Suprapubic skin (tissue), 4 donors: ENCODE measurements around the gene ZNF2. TPM values are rescaled to one million over a fixed set of nuclear protein-coding genes. Genes with fewer than 3 reads are reported as not detected.

Experiments used
- DNase-seq, 2 donors: peaks; one replicate each; pipeline ENCODE4 v3.0.0-alpha.2; 2019; ENCODE audit warnings: low spot score in 2 of 2
- H3K27ac ChIP-seq: fragments of 200-600 bp; sonication (generic); one replicate; pipeline ENCODE4 v1.5.1; 2019
- H3K27me3 ChIP-seq: fragments of 200-600 bp; sonication (generic); one replicate; pipeline ENCODE4 v1.5.1; 2019
- H3K36me3 ChIP-seq: fragments of 200-600 bp; sonication (generic); one replicate; pipeline ENCODE4 v1.5.1; 2019
- H3K4me1 ChIP-seq: fragments of 200-600 bp; sonication (generic); one replicate; pipeline ENCODE4 v1.5.1; 2019
- H3K4me3 ChIP-seq: fragments of 200-600 bp; sonication (generic); one replicate; pipeline ENCODE4 v1.5.1; 2019; ENCODE audit warnings: mild to moderate bottlenecking
- H3K9me3 ChIP-seq: fragments of 200-600 bp; sonication (generic); one replicate; pipeline ENCODE4 v1.5.1; 2019
- EP300 ChIP-seq: sonication (generic); formaldehyde crosslinking; IDR thresholded peaks from one replicate; pipeline ENCODE4 v1.6.1; 2017; ENCODE audit warnings: antibody characterized with exemption
- POLR2A ChIP-seq, 2 donors: fragments of 450-650 bp; IDR thresholded peaks; one replicate each; pipeline ENCODE4 v1.6.1; 2017; ENCODE audit warnings: antibody characterized with exemption in 2 of 2, mild to moderate bottlenecking in 2 of 2, moderate library complexity in 2 of 2
- POLR2AphosphoS5 ChIP-seq, 3 donors: sonication (generic); formaldehyde crosslinking; IDR thresholded peaks; one replicate each; pipeline ENCODE4 v1.6.1; 2017; ENCODE audit warnings: antibody characterized with exemption in 3 of 3
- WGBS: methylation state at CpG from one replicate; pipeline ENCODE4 v1.1.5; 2018; 5-methylcytosine and 5-hydroxymethylcytosine counted together
- total RNA-seq, 4 donors: library from RNA; depleted of rRNA; stranded (reverse); fragments of >200 nt; gene quantifications; one replicate each; pipeline ENCODE4 v1.1.0, GENCODE V29; 2016
- TF ChIP-seq, protein P1 (sequence below), 2 donors: fragments of 200-600 bp in 1 of 2; fragments of 450-650 bp in 1 of 2; sonication (generic) in 1 of 2; IDR thresholded peaks; one replicate each; pipeline ENCODE4 v1.5.1; 2016 to 2019; ENCODE audit warnings: antibody characterized with exemption in 2 of 2, mild to moderate bottlenecking in 1 of 2, moderate library complexity in 1 of 2

ZNF2 gene
- total RNA-seq, 4 donors from 2014 or later: 1.4 to 4.8 (median 2.6) TPM

DNA sequence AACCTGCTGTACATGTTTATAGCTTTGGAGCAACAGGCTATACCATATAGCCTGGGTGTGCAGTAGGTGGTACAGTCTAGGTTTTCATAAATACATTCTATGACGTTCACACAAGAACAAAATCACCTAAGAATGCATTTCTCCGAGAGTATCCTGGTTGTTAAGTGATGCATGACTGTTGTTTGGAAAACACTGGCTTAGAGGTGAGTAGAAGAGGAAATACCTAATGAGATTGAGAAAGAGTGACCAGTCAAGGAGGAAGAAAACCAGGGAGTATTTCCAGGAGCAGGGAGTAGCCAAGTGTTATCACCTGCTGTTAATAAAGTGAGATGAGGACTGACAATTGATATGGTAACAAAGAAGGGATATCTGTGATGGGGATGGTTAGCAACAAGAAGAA is 38.8 kb downstream of the ZNF2 start:
- no peak for DNase-seq
- Histone ChIP-seq H3K4me1 (peaks cover 19% of the 10 kb centered on the region), H3K27ac (no peak overlapping the region), H3K9me3 (no peaks in the 10 kb centered on the region), H3K27me3 (no peaks in the 10 kb centered on the region), H3K4me3 (no peak overlapping the region), H3K36me3 (peaks cover 2% of the 10 kb centered on the region)
- TF ChIP-seq, protein P1, sequence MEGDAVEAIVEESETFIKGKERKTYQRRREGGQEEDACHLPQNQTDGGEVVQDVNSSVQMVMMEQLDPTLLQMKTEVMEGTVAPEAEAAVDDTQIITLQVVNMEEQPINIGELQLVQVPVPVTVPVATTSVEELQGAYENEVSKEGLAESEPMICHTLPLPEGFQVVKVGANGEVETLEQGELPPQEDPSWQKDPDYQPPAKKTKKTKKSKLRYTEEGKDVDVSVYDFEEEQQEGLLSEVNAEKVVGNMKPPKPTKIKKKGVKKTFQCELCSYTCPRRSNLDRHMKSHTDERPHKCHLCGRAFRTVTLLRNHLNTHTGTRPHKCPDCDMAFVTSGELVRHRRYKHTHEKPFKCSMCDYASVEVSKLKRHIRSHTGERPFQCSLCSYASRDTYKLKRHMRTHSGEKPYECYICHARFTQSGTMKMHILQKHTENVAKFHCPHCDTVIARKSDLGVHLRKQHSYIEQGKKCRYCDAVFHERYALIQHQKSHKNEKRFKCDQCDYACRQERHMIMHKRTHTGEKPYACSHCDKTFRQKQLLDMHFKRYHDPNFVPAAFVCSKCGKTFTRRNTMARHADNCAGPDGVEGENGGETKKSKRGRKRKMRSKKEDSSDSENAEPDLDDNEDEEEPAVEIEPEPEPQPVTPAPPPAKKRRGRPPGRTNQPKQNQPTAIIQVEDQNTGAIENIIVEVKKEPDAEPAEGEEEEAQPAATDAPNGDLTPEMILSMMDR (IDR thresholded peaks at IDR 0.05): no peak
- 86% methylated on average over 2 of the region's 2 CpGs for WGBS

DNA sequence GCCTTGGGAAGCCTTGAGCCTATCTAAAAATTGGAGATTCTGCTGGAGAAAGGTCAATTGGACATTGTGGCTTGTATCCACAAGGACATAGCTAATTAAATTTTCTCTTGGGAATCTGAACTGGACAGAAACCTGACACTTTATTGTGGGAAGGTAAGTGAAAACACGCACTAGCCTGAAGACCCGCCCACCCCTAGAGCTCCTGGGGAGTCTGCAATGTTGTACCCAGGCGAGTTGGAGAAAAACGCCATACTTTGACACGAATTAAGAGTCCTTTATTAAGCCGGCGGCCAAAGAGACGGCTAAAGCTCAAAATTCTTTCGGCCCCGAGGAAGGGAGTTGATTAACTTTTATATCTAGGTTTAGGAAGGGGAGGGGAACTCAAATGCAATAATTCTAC is 40.5 kb downstream of the ZNF2 start:
- Histone ChIP-seq H3K27me3 (no peaks in the 10 kb centered on the region), H3K27ac (no peak overlapping the region), H3K4me1 (peaks cover 19% of the 10 kb centered on the region), H3K9me3 (peaks cover 8% of the 10 kb centered on the region), H3K4me3 (no peak overlapping the region), H3K36me3 (peaks cover 12% of the 10 kb centered on the region)
- DNase-seq: no peak
- 37% methylated on average over 10 of the region's 10 CpGs for WGBS
- TF ChIP-seq POLR2A (IDR thresholded peaks at IDR 0.05): no peak
- no peak for TF ChIP-seq POLR2AphosphoS5 (IDR thresholded peaks at IDR 0.05)
- TF ChIP-seq EP300: no peak
- TF ChIP-seq, protein P1 (IDR thresholded peaks at IDR 0.05): no peak

DNA sequence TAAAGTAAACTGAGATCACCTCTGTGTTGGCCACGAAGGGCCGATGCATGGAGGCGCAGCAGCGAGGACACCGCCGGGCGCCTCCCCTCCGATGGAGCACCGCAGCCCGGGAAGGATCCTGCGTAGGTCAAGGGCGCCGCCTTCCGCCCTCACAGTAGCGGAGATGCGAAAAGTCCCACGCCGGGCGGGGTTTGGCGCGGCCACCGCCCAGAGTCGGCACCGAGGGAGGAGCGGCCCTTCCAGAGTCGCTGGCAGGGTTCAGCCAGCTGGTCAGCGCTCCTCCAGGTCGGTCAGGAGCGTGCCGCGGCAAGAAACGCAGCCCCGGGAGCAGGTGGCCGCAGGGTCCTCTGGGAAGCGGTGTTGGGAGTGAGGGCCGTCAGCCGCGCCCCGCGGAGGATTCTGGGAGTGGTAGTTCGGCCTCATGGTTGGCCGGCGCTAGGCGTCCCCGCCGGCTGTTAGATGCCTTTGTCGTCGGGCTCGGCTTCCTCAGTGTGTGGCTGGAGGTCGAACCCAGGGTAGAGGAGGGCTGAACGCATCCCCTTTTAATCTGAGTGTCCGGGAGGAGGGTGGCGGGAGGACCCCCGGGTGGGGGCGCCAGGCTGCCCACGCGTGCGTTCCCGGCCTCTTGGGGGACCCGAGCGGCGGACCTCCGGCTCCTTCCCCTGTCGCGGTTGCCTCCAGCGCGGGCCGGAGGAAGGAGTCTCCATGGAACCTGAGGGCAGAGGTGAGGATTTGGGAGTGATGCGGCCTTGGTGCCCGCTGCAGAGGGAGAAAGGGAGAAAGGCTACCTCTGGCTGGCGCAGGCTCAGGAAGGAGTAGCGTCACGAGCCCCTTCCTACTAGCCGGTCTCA is 41.7 kb downstream of the ZNF2 start, which contains the start of gene ZNF892:
Gene ZNF892, plus strand, starts transcription at position 411 of the 851 bp plus-strand sequence. Its CDS starts 295 bp downstream, at position 706.
- DNase-seq: peak; percentile 91 to 92
- 0% methylated on average over 21 of the region's 74 CpGs for WGBS
- H3K9me3 ChIP-seq: peaks cover 20% of the 10 kb centered on the region
- peak within 1 kb of the TSS; percentile 78 for H3K27ac ChIP-seq
- peaks cover 24% of the 10 kb centered on the region for H3K36me3 ChIP-seq
- H3K4me3 ChIP-seq: peak within 1 kb of the TSS; percentile 82
- TF ChIP-seq POLR2A (IDR thresholded peaks at IDR 0.05) (no peak), EP300 (no peak), POLR2AphosphoS5 (IDR thresholded peaks at IDR 0.05) (peak in 2 of 3 donors; percentile 13 to 37)
- TF ChIP-seq, protein P1 (IDR thresholded peaks at IDR 0.05): peak in 1 of 2 donors; percentile 29
- peaks cover 19% of the 10 kb centered on the region for H3K4me1 ChIP-seq
- H3K27me3 ChIP-seq: no peaks in the 10 kb centered on the region

DNA sequence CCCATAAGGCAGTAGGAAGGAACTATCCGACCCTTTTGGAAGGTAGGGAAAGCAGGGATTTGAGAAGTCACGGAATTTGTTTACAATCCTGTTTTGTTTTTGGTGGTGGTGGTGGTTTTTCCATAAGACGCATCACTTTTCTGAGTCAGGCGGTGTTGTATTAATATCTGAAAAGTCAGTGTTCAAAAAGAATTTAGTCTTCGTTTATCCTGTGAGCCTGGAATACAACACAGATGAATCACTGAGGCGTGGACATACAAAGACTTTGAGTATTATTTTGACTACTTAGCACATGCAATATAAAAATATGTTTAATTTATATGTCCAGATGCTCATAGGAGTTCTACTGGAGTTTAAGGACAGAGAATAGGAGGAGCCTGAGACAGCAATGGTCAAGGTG is 42.5 kb downstream of the ZNF2 start:
- DNase-seq: no peak
- H3K4me1 ChIP-seq: peaks cover 19% of the 10 kb centered on the region
- H3K27me3 ChIP-seq: no peaks in the 10 kb centered on the region
- H3K36me3 ChIP-seq: peaks cover 32% of the 10 kb centered on the region
- H3K27ac ChIP-seq: no peak overlapping the region
- WGBS: 64% methylated on average over 6 of the region's 6 CpGs
- peak overlapping the region; percentile 82 for H3K4me3 ChIP-seq
- peaks cover 28% of the 10 kb centered on the region for H3K9me3 ChIP-seq
- TF ChIP-seq, protein P1 (IDR thresholded peaks at IDR 0.05): no peak
- TF ChIP-seq POLR2A (IDR thresholded peaks at IDR 0.05) (no peak), EP300 (no peak), POLR2AphosphoS5 (IDR thresholded peaks at IDR 0.05) (no peak)

DNA sequence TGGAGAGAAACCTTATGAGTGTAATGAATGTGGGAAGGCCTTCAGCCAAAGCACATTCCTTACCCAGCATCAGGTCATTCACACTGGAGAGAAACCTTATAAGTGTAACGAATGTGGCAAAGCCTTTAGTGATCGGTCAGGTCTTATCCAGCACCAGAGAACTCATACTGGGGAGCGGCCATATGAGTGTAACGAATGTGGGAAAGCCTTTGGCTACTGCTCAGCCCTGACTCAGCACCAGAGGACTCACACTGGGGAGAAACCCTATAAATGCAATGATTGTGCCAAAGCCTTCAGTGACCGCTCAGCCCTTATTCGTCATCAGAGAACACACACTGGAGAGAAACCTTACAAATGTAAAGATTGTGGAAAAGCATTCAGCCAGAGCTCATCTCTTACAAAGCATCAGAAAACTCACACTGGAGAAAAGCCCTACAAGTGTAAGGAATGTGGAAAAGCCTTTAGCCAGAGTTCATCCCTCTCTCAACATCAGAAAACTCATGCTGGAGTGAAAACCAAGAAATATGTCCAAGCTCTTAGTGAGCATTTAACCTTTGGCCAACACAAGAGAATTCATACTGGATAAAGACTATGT is 49.5 kb downstream of the ZNF2 start:
- DNase-seq: no peak
- WGBS: 95% methylated on average over 6 of the region's 6 CpGs
- Histone ChIP-seq H3K27me3 (no peaks in the 10 kb centered on the region), H3K27ac (no peak overlapping the region), H3K36me3 (peaks cover 59% of the 10 kb centered on the region), H3K9me3 (peaks cover 89% of the 10 kb centered on the region), H3K4me1 (no peaks in the 10 kb centered on the region), H3K4me3 (no peak overlapping the region)
- TF ChIP-seq POLR2A (IDR thresholded peaks at IDR 0.05) (no peak), POLR2AphosphoS5 (IDR thresholded peaks at IDR 0.05) (no peak), EP300 (no peak)
- TF ChIP-seq, protein P1 (IDR thresholded peaks at IDR 0.05): no peak
